GM18498 (cell line): ENCODE measurements around the gene F9.
"Not testable (repeated sequence)": the region's sequence is repeated elsewhere in the genome, so short reads cannot be mapped to it uniquely, and the experiment has no call there.

ENCODE experiments used
- ATAC-seq: cut with Tn5 transposase; IDR thresholded peaks from one replicate; pipeline ENCODE4 v1.9.1; 2021; ENCODE audit warnings: mild to moderate bottlenecking, moderate library complexity; ENCODE audit not compliant: unreplicated experiment

F9 gene

DNA sequence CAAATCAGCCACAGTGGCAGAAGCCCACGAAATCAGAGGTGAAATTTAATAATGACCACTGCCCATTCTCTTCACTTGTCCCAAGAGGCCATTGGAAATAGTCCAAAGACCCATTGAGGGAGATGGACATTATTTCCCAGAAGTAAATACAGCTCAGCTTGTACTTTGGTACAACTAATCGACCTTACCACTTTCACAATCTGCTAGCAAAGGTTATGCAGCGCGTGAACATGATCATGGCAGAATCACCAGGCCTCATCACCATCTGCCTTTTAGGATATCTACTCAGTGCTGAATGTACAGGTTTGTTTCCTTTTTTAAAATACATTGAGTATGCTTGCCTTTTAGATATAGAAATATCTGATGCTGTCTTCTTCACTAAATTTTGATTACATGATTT lies at the start of gene F9:
Gene F9, plus strand, starts transcription at position 190 of the 400 bp plus-strand sequence. Its CDS starts 26 bp downstream, at position 216.
- ATAC-seq = no peak

- ATAC-seq = no peak
Observed at GRCh38 chrX:139483699-139484098, 46.8 kb upstream of the F9 start.

DNA sequence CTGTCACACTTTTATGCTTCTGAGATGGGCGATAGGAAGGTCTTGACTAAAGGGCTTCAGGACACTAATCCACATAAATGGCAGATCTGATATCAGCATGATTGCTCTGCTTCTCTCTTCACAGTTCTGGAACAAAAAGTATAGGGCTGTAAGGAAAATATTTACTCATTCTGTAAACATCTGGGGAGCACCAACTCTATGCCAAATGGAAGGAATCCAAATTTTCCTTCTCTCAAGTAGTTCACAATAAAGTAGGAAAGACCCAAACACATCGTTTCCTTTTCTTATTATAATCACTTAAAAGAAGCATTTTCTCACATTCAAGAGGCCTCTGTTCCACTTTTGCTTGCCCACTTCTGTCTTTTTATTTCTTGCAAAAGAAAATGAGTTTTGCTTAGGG lies 45.9 kb upstream of the F9 start:
- ATAC-seq = no peak

GRCh38 chrX:139495324-139495723 lies 35.2 kb upstream of the F9 start:
- ATAC-seq = no peak

GRCh38 chrX:139506333-139506732 lies 24.2 kb upstream of the F9 start:
- ATAC-seq = no peak

GRCh38 chrX:139508099-139508498 lies 22.4 kb upstream of the F9 start:
- no peak for ATAC-seq

DNA sequence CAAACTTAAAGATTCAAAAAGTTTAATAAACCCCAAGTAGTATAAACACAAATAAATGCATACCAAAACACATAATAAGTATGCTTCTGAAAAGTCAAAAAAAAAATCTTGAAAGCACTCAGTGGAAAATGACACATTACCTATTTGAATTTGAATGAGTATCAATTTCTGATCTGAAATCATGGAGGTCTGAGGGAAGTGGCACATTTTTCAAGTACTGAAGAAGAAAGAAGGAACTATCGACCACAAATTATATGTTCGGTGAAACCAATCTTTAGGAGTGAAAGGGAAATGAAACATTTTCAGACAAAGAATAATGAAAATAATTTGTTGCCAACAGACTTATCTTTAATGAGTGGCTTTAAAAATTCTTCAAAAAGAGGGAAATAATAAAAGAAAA lies 12.1 kb upstream of the F9 start:
- no peak for ATAC-seq

DNA sequence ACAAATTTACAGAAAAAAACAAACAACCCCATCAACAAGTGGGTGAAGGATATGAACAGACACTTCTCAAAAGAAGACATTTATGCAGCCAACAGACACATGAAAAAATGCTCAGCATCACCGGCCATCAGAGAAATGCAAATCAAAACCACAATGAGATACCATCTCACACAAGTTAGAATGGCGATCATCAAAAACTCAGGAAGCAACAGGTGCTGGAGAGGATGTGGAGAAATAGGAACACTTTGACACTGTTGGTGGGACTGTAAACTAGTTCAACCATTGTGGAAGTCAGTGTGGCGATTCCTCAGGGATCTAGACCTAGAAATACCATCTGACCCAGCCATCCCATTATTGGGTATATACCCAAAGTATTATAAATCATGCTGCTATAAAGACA lies 1.7 kb upstream of the F9 start:
- ATAC-seq = not testable (repeated sequence)

- no peak for ATAC-seq
Observed at GRCh38 chrX:139532834-139533233, 2.3 kb downstream of the F9 start.

- ATAC-seq = no peak
Observed at GRCh38 chrX:139533444-139533843, 2.9 kb downstream of the F9 start.

GRCh38 chrX:139538907-139539790 lies 8.6 kb downstream of the F9 start:
- no peak for ATAC-seq

DNA sequence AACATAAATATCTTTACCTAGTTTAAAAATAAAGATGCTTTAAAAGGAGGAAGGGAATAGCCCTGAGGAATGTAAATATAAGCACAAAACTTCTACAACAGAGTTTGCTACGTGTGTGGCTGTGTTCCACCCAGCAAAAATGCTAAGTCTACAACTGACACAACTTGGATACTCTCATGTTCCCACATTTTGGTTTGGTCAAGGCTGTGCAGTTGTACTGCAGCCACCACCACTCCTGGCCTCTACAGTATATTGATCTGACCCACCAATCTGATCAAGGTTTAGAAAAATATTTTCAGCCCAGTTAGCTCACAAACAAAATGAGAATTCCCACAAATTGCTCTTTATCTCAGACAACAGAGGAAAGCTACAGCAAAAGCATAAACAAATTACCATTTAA lies 12.1 kb downstream of the F9 start:
- ATAC-seq = no peak

GRCh38 chrX:139543920-139544319 lies 13.4 kb downstream of the F9 start:
- ATAC-seq = no peak

GRCh38 chrX:139544591-139544990 lies 14.1 kb downstream of the F9 start:
- ATAC-seq = no peak

DNA sequence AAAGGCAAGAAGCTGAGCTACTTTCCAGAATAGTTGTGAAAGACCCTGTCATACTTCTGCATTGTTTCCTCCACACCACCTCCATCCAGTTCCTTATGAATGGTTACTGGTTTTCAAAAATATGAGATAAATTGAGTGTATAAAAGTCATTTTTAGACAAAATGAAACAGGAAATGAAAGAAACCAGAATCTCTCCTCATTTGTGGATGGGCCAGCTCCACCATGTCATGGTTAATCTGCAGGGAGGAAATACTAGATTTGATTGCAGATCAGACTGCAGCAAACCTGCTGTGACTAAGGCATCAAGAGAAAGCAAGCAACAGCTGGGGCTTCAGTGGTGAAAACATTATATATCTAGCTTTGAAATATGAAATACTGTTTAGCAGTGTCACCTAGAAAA lies 23.8 kb downstream of the F9 start:
- peak; percentile 23 for ATAC-seq

- no peak for ATAC-seq
Observed at GRCh38 chrX:139554991-139555675, 24.6 kb downstream of the F9 start.

- peak; percentile 85 for ATAC-seq
Observed at GRCh38 chrX:139559383-139560042, 29.0 kb downstream of the F9 start.

DNA sequence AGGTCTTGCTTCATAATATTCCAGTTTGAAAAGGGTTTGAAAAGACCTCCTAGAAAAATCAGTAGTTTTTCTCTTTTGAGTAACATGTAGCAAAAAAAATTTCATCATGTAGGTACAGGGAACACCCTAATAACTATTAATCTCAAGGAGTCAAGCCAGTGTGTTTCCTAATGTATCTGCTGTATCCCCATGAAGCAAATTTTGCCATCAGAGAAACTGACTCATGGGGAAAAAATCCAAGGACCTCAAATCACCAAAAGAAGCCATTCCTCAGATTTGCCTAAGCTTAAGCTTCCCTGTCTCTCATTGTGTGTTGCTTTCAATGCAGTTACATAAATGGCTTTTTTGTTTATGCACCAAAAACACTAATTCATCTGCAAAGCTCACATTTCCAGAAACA lies 29.7 kb downstream of the F9 start:
- ATAC-seq = no peak

DNA sequence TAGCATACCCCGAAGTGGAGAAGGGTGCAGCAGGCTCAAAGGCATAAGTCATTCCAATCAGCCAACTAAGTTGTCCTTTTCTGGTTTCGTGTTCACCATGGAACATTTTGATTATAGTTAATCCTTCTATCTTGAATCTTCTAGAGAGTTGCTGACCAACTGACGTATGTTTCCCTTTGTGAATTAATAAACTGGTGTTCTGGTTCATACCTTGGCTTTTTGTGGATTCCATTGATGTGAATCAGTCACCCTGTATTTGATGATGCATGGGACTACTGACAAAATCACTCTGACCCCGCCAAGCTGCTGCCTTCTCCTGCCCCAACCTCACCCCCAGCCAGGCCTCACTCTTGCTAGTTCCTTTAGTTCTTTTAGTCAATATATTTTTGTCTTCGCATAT lies 32.7 kb downstream of the F9 start:
- no peak for ATAC-seq

GRCh38 chrX:139566981-139567380 lies 36.4 kb downstream of the F9 start:
- no peak for ATAC-seq

- ATAC-seq = no peak
Observed at GRCh38 chrX:139581068-139581467, 50.5 kb downstream of the F9 start.

- ATAC-seq = no peak
Observed at GRCh38 chrX:139585613-139586012, 55.1 kb downstream of the F9 start.
